ENCODE results near the gene ZC3H18. TPM values are rescaled to one million over a fixed set of nuclear protein-coding genes. Genes with fewer than 3 reads are reported as not detected.

ZC3H18 gene
- total RNA-seq, 1 donor from 2014 or later = 49.2 TPM

- intact Hi-C loops (cut with DNase I) = loop anchor here (5.0 kb wide), 1 partner anchor 86 kb away; no protein-coding TSS in a partner anchor
- no peaks in the 10 kb centered on the region for H3K36me3 ChIP-seq
- ATAC-seq (no peak), DNase-seq (no peak)
- H3K4me3 ChIP-seq = no peak overlapping the region
- peaks cover 7% of the 10 kb centered on the region for H3K27me3 ChIP-seq (ENCODE audit: low read depth)
- no peak for TF ChIP-seq CTCF (IDR thresholded peaks at IDR 0.05)
- peaks cover 26% of the 10 kb centered on the region for H3K4me1 ChIP-seq
- H3K9me3 ChIP-seq = no peaks in the 10 kb centered on the region
- no peak overlapping the region for H3K27ac ChIP-seq
Measured at GRCh38 chr16:88527937-88528743, 42.1 kb upstream of the ZC3H18 start.

- DNase-seq (no peak), ATAC-seq (no peak)
- Histone ChIP-seq H3K36me3 (no peaks in the 10 kb centered on the region), H3K4me1 (peaks cover 26% of the 10 kb centered on the region), H3K9me3 (no peaks in the 10 kb centered on the region), H3K4me3 (no peak overlapping the region), H3K27me3 (ENCODE audit: low read depth) (peaks cover under 1% of the 10 kb centered on the region), H3K27ac (no peak overlapping the region)
- TF ChIP-seq CTCF (IDR thresholded peaks at IDR 0.05) = no peak
- intact Hi-C loops (cut with DNase I) = loop anchor here (5.0 kb wide), 1 partner anchor 87 kb away; no protein-coding TSS in a partner anchor
Measured at GRCh38 chr16:88528902-88529318, 41.3 kb upstream of the ZC3H18 start.

- no peaks in the 10 kb centered on the region for H3K27me3 ChIP-seq (ENCODE audit: low read depth)
- no peaks in the 10 kb centered on the region for H3K9me3 ChIP-seq
- no peaks in the 10 kb centered on the region for H3K36me3 ChIP-seq
- ATAC-seq = no peak
- H3K4me3 ChIP-seq = no peak overlapping the region
- intact Hi-C loops (cut with DNase I) = loop anchor here (5.0 kb wide), 1 partner anchor 87 kb away; no protein-coding TSS in a partner anchor
- H3K4me1 ChIP-seq = peaks cover 26% of the 10 kb centered on the region
- DNase-seq = no peak
- no peak for TF ChIP-seq CTCF (IDR thresholded peaks at IDR 0.05)
- no peak overlapping the region for H3K27ac ChIP-seq
Measured at GRCh38 chr16:88529596-88529995, 40.6 kb upstream of the ZC3H18 start.

GRCh38 chr16:88530051-88530857 lies 39.9 kb upstream of the ZC3H18 start:
- ATAC-seq (no peak), DNase-seq (no peak)
- Histone ChIP-seq H3K27me3 (ENCODE audit: low read depth) (no peaks in the 10 kb centered on the region), H3K36me3 (no peaks in the 10 kb centered on the region), H3K9me3 (no peaks in the 10 kb centered on the region), H3K4me1 (peaks cover 29% of the 10 kb centered on the region), H3K4me3 (no peak overlapping the region), H3K27ac (no peak overlapping the region)
- TF ChIP-seq CTCF (IDR thresholded peaks at IDR 0.05) = no peak
- intact Hi-C loops (cut with DNase I) = no loop called here

GRCh38 chr16:88530858-88531203 lies 39.4 kb upstream of the ZC3H18 start:
- Histone ChIP-seq H3K4me1 (peaks cover 27% of the 10 kb centered on the region), H3K27me3 (ENCODE audit: low read depth) (no peaks in the 10 kb centered on the region), H3K9me3 (no peaks in the 10 kb centered on the region), H3K27ac (no peak overlapping the region), H3K36me3 (no peaks in the 10 kb centered on the region), H3K4me3 (no peak overlapping the region)
- DNase-seq (no peak), ATAC-seq (no peak)
- intact Hi-C loops (cut with DNase I) = no loop called here
- no peak for TF ChIP-seq CTCF (IDR thresholded peaks at IDR 0.05)

All from lower lobe of right lung (tissue), 2 donors.